Thymus (tissue), 11 donors: ENCODE measurements around the gene GRIA4. TPM values are rescaled to one million over a fixed set of nuclear protein-coding genes. Genes with fewer than 3 reads are reported as not detected.

Experiments
- DNase-seq, 9 donors: peaks; one replicate each; pipeline ENCODE4 v3.0.0-alpha.2; 2013; ENCODE audit warnings: low spot score in 9 of 9, low read depth in 6 of 9, missing footprints in 1 of 9
- H3K27ac ChIP-seq, 2 donors: one replicate each; pipeline ENCODE4 v1.5.1; 2013; ENCODE audit warnings: control low read depth in 1 of 2, low read depth in 1 of 2, low read length in 1 of 2, mild to moderate bottlenecking in 1 of 2, moderate library complexity in 1 of 2
- H3K27me3 ChIP-seq, 2 donors: one replicate each; pipeline ENCODE4 v1.5.1; 2013; ENCODE audit warnings: low read length in 1 of 2; ENCODE audit not compliant: control insufficient read depth in 2 of 2, insufficient read depth in 1 of 2
- H3K36me3 ChIP-seq, 2 donors: one replicate each; pipeline ENCODE4 v1.5.1; 2013; ENCODE audit warnings: low read length in 1 of 2, mild to moderate bottlenecking in 1 of 2, moderate library complexity in 1 of 2; ENCODE audit not compliant: control insufficient read depth in 2 of 2, insufficient read depth in 2 of 2
- H3K4me1 ChIP-seq, 2 donors: one replicate each; pipeline ENCODE4 v1.5.1; 2013; ENCODE audit warnings: low read length in 2 of 2; ENCODE audit not compliant: control insufficient read depth in 2 of 2, insufficient read depth in 2 of 2
- H3K4me3 ChIP-seq, 2 donors: one replicate each; pipeline ENCODE4 v1.5.1; 2013; ENCODE audit warnings: low read length in 2 of 2, control low read depth in 1 of 2, mild to moderate bottlenecking in 1 of 2
- H3K9me3 ChIP-seq, 2 donors: one replicate each; pipeline ENCODE4 v1.5.1; 2013; ENCODE audit warnings: low read length in 1 of 2, mild to moderate bottlenecking in 1 of 2; ENCODE audit not compliant: control insufficient read depth in 2 of 2, insufficient read depth in 1 of 2
- WGBS: extraction: QIAGEN DNeasy Blood & Tissue Kit; methylation state at CpG from one replicate; pipeline ENCODE4 v1.1.7; 2013; 5-methylcytosine and 5-hydroxymethylcytosine counted together
- polyA plus RNA-seq: library from polyadenylated mRNA; stranded (reverse); fragments of 200-250 nt; gene quantifications from one replicate; pipeline ENCODE4 v1.2.3, GENCODE V29; 2013
- total RNA-seq: library from RNA; stranded (reverse); fragments of 120-200 nt; gene quantifications from one replicate; pipeline ENCODE4 v1.2.4, GENCODE V29; 2013
- donor health status: healthy.

Gene GRIA4
- total and polyA plus RNA-seq, 2 donors: under 0.01 to 0.14 TPM

DNA sequence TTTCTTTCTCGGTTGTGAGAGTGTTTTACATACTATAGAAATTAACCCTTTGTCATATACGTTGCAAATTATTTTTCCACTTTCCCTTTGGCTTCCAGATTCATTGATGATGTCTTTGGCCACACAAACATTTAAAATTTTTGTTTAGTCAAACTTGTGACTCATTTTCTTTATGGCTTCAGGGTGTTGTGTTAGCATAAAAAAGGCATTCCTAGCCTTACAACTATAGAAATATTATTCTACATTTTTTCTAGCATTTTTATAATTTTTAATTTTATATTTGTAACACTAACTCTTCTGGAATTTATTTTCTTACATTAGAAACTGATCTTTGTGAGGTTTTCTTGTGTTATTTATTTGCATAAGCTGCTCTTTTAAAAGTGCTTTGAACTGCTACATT, 12.1 kb downstream of the GRIA4 start:
- WGBS: 87% methylated on average over 2 of the region's 2 CpGs
- H3K27me3 ChIP-seq: no peaks in the 10 kb centered on the region
- no peak for DNase-seq
- no peaks in the 10 kb centered on the region for H3K9me3 ChIP-seq
- H3K27ac ChIP-seq: no peak overlapping the region
- H3K36me3 ChIP-seq: no peaks in the 10 kb centered on the region
- no peaks in the 10 kb centered on the region for H3K4me1 ChIP-seq
- H3K4me3 ChIP-seq: no peak overlapping the region

DNA sequence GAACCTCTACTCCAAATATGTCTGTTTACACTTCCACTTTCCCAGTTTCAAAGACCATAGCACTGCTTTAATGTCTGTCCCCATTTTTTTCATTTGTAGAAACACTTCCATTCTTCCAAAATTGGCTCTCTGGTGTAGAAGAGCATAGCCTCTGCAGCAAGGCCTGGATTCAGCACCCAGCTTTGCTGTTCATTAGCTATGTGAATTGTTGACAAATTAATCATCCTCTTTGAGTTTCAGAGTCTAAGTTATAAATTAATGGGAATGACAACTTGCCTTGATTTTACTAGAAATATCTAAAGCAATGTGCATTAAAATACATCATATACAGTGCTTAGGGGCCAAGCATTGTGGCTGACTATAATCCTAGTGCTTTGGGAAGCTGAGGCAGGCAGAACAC, 22.4 kb downstream of the GRIA4 start:
- no peaks in the 10 kb centered on the region for H3K36me3 ChIP-seq
- H3K9me3 ChIP-seq: no peaks in the 10 kb centered on the region
- H3K27me3 ChIP-seq: no peaks in the 10 kb centered on the region
- no peak overlapping the region for H3K4me3 ChIP-seq
- H3K4me1 ChIP-seq: no peaks in the 10 kb centered on the region
- no peak for DNase-seq
- H3K27ac ChIP-seq: no peak overlapping the region

DNA sequence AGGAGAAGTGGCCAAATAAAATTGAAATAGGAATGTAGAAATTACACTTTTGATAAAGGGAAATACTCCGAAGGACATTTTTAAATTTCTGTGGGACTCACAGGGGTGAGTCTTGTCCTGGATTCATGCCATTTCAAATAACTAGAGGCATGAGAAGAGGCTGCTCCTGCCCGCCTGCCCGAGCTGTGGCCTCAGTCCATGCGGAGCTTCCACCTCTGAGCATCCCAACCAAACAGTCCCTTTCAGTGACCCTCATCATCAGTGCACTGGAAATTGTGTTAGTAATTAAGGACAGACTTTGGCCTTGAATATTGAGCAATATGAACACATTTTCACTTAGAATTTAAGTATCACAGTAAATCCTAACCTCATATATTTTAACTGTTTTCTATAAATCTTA, 25.6 kb downstream of the GRIA4 start:
- WGBS: 93% methylated on average over 4 of the region's 4 CpGs
- Histone ChIP-seq H3K27ac (no peak overlapping the region), H3K27me3 (no peaks in the 10 kb centered on the region), H3K36me3 (no peaks in the 10 kb centered on the region), H3K4me1 (no peaks in the 10 kb centered on the region), H3K4me3 (no peak overlapping the region), H3K9me3 (no peaks in the 10 kb centered on the region)
- DNase-seq: no peak

DNA sequence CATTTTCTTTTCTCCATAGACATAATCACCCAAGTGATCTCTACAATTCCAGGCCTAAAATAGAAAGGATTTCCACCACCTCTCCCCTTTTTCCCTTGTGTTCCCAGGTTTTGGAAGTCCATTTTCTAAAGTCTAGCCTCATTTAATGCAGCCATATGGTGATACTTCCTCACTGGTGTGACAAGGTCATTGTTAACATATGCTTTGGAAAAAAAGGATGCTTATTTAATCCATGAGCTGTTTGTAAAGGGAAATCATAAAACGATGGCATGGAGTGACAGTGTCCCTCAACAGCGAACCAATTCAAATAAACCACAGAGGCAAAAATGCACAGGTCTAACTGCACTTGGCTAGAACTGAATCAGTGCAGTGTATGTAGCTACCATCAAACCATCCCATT, 26.6 kb downstream of the GRIA4 start:
- H3K36me3 ChIP-seq: no peaks in the 10 kb centered on the region
- H3K27me3 ChIP-seq: no peaks in the 10 kb centered on the region
- H3K4me1 ChIP-seq: no peaks in the 10 kb centered on the region
- H3K4me3 ChIP-seq: no peak overlapping the region
- no peak for DNase-seq
- H3K27ac ChIP-seq: no peak overlapping the region
- H3K9me3 ChIP-seq: no peaks in the 10 kb centered on the region
- WGBS: 60% methylated on average over 2 of the region's 2 CpGs

DNA sequence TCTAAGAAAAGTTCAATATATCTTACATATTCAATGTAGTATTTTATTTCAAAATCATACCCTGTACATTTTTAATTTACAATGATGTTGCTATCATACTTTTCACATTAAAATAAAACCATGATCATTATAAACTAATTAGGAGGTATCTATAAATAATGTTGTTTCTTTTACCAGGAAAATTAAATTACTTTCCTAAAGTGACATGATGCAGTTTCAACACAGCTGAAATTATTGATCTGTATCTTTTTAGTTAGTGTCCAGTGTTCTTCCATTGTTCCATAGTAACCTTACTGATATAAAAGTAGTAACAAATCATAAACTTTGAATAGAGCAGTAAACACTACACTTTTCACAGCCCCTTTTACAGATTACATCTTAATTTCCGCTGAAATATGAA, 29.7 kb downstream of the GRIA4 start:
- Histone ChIP-seq H3K4me1 (no peaks in the 10 kb centered on the region), H3K4me3 (no peak overlapping the region), H3K27me3 (no peaks in the 10 kb centered on the region), H3K36me3 (no peaks in the 10 kb centered on the region), H3K27ac (no peak overlapping the region), H3K9me3 (no peaks in the 10 kb centered on the region)
- 96% methylated on average over 1 of the region's 1 CpG for WGBS
- no peak for DNase-seq

DNA sequence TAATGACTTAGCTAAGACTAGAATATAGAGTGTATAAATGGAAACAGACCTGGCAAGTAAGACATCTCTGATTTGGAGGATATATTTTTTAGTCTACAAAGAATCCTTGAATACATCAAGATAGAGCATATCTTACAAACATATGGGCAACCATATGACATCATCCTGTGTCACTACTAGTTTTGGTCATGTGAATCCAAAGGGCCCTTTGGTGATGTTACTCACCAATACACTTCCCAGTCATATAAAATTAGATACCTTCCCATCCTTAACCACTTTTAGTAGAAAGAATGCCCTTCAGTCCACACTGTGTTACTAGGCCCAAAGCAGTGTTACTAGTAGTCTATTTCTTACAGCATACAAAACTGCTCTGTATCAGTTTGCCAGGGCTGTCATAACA, 31.6 kb downstream of the GRIA4 start:
- no peaks in the 10 kb centered on the region for H3K36me3 ChIP-seq
- no peaks in the 10 kb centered on the region for H3K4me1 ChIP-seq
- no peak for DNase-seq

DNA sequence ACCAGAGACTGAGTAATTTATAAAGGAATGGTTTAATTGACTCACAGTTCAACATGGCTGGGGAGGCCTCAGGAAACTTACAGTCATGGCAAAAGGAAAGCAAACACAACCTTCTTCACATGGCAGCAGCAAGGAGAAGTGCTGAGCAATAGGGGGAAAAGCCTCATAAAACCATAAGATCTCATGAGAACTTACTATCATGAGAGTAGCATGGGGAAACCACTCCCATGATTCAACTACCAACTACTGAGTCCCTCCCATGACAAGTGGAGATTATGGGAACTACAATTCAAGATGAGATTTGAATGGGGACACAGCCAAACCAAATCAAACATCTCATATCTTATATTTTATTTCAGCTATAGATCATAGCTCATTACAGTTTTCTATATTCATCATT, 33.0 kb downstream of the GRIA4 start:
- no peak for DNase-seq
- no peaks in the 10 kb centered on the region for H3K4me1 ChIP-seq
- H3K9me3 ChIP-seq: no peaks in the 10 kb centered on the region
- H3K4me3 ChIP-seq: no peak overlapping the region
- no peak overlapping the region for H3K27ac ChIP-seq
- H3K27me3 ChIP-seq: no peaks in the 10 kb centered on the region
- no peaks in the 10 kb centered on the region for H3K36me3 ChIP-seq

More for the DNA sequence above, 31.6 kb downstream of the GRIA4 start:
- Histone ChIP-seq H3K4me3 (no peak overlapping the region), H3K9me3 (no peaks in the 10 kb centered on the region), H3K27me3 (no peaks in the 10 kb centered on the region), H3K27ac (no peak overlapping the region)

DNA sequence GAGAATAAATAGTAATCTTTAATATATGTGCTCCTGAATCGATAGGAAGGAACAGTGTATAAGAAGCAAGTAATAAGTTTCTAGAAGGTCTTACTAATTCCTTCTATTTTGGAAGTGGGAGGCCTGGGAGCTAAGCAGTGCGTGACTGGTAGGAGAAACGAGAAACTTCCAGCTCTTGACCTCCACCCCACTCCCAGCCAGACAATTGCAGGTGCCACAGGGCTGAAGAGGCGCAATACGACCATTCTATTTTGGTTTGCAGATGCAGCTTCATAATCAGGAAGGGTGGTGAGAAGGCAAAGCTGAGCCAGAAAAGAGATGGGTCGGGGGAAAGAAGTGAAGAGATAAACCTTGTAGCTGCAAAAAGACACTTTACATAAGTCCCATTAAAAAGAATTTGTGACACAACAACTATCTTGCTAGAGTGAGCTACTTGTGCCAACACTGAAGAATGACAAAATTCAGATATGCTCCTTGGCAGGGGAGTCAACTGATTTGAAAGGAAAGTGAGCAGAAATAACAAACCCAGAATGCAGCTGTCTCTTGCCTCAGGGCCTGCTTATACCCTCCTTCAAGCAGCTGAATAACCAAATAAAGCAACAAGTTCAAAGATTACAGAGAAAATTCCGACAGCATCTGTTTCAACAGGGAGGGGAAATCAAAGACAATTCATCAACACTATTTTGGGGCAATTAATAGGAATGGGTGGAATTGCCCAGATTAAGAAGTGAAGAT, 35.1 kb downstream of the GRIA4 start:
- no peaks in the 10 kb centered on the region for H3K27me3 ChIP-seq
- 86% methylated on average over 7 of the region's 7 CpGs for WGBS
- H3K27ac ChIP-seq: no peak overlapping the region
- H3K9me3 ChIP-seq: no peaks in the 10 kb centered on the region
- no peak overlapping the region for H3K4me3 ChIP-seq
- no peak for DNase-seq
- no peaks in the 10 kb centered on the region for H3K36me3 ChIP-seq
- no peaks in the 10 kb centered on the region for H3K4me1 ChIP-seq

DNA sequence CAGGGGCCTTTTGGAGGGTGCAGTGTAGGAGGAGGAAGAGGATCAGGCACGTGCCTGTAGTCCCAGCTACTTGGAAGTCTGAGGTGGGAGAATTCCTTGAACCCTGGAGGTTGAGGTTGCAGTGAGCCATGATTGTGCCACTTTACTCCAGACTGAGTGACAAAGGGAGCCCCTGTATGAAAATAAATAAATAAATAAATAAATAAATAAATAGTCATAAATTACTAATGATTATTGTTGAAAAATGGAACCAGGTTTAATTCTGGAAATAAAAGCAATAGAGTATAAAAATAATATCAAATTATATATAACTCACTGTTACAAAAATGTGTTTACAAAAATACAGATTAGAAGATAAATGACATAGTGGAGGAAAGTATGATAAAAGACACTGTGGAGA, 37.9 kb downstream of the GRIA4 start:
- WGBS: 95% methylated on average over 1 of the region's 1 CpG
- H3K27ac ChIP-seq: no peak overlapping the region

DNA sequence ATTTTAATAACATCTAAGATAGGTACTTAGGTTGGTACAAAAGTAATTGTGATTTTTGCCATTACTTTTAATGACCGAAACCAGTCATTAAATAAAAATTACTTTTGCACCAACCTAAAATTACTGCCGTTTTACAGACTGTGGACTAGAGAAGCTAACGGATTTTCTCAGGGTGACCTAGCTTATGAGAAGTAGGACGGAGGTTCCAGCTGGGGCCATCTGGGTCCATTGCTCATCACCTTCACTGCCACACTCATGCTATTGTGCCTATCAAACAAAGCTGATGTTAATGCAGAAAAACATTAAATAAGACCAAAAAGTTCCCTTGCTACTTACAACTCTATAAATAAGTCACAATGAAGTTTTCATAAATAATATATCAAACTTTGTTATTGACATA, 38.9 kb downstream of the GRIA4 start:
- Histone ChIP-seq H3K27me3 (no peaks in the 10 kb centered on the region), H3K36me3 (no peaks in the 10 kb centered on the region), H3K9me3 (no peaks in the 10 kb centered on the region), H3K4me1 (no peaks in the 10 kb centered on the region), H3K27ac (no peak overlapping the region), H3K4me3 (no peak overlapping the region)
- WGBS: 83% methylated on average over 4 of the region's 4 CpGs
- no peak for DNase-seq

More for the DNA sequence above, 37.9 kb downstream of the GRIA4 start:
- H3K9me3 ChIP-seq: no peaks in the 10 kb centered on the region
- DNase-seq: no peak
- no peaks in the 10 kb centered on the region for H3K4me1 ChIP-seq
- H3K4me3 ChIP-seq: no peak overlapping the region
- H3K27me3 ChIP-seq: no peaks in the 10 kb centered on the region
- no peaks in the 10 kb centered on the region for H3K36me3 ChIP-seq
